K562 (cell line): ENCODE measurements around the gene LNX2.

Experiments used
- CHD4 ChIP-seq: fragments of 200-600 bp; sonication (generic); IDR thresholded peaks from 3 replicates; pipeline ENCODE4 v1.6.1; 2012; ENCODE audit warnings: low read depth, mild to moderate bottlenecking, mixed read lengths, low read length, inconsistent platforms; ENCODE audit not compliant: insufficient read depth, insufficient replicate concordance, poor library complexity, severe bottlenecking
- EP300 ChIP-seq: IDR thresholded peaks from 2 replicates; pipeline ENCODE4 v1.6.1; 2012; ENCODE audit warnings: low read length, improper control_type of control experiment
- ETV5 ChIP-seq: sonication (generic); formaldehyde crosslinking; IDR thresholded peaks from 2 replicates; pipeline ENCODE4 v1.4.0; 2020; ENCODE audit warnings: low read depth, mild to moderate bottlenecking, missing genetic modification reagents
- POLR2A ChIP-seq: fragments of 450-650 bp; conservative IDR thresholded peaks from 2 replicates; pipeline ENCODE4 v1.6.1; 2016
- TF ChIP-seq, protein P1 (sequence below): sonication (generic); formaldehyde crosslinking; IDR thresholded peaks from 2 replicates; pipeline ENCODE4 v1.8.0; 2023; ENCODE audit warnings: missing genetic modification reagents, mild to moderate bottlenecking, borderline replicate concordance
- TF ChIP-seq, protein P2 (sequence below), 3 experiments: IDR thresholded peaks in 2 of 3; conservative IDR thresholded peaks in 1 of 3; 2 replicates each; pipeline ENCODE4 v1.5.1; 2011 to 2012; ENCODE audit warnings: low read length in 3 of 3, mild to moderate bottlenecking in 3 of 3, control low read depth in 2 of 3, improper control_type of control experiment in 1 of 3, inconsistent platforms in 1 of 3, low read depth in 1 of 3, mixed read lengths in 1 of 3, moderate library complexity in 1 of 3; ENCODE audit not compliant: insufficient read depth in 2 of 3
- TF ChIP-seq, protein P3 (sequence below): IDR thresholded peaks from 3 replicates; pipeline ENCODE4 v1.6.1; 2011; ENCODE audit warnings: borderline replicate concordance, mild to moderate bottlenecking, moderate library complexity; ENCODE audit not compliant: insufficient read length; ENCODE audit errors: extremely low read depth
- TF ChIP-seq, protein P4 (sequence below): sonication (generic); formaldehyde crosslinking; IDR thresholded peaks from 2 replicates; pipeline ENCODE4 v1.5.0; 2020; ENCODE audit warnings: missing genetic modification reagents

DNA sequence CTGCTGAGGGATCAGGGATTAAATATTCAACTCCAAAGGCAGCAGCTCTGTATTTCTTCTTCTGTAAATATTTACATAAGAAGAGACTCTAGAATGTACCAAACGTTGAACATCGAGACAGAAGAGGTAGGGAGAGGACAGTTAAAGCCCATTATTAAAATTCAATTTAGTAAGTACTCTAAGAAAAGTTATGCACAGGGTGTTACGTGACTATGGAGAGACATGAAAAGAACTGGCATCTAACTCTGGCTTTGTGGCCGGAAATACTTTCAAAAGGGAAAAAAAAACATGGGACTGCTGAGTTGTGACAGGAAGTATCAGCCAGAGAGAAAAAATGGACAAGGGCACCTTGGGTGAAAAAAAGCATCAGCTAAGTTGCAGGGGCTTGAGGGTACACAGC lies 36.7 kb downstream of the LNX2 start:
- TF ChIP-seq, protein P1, sequence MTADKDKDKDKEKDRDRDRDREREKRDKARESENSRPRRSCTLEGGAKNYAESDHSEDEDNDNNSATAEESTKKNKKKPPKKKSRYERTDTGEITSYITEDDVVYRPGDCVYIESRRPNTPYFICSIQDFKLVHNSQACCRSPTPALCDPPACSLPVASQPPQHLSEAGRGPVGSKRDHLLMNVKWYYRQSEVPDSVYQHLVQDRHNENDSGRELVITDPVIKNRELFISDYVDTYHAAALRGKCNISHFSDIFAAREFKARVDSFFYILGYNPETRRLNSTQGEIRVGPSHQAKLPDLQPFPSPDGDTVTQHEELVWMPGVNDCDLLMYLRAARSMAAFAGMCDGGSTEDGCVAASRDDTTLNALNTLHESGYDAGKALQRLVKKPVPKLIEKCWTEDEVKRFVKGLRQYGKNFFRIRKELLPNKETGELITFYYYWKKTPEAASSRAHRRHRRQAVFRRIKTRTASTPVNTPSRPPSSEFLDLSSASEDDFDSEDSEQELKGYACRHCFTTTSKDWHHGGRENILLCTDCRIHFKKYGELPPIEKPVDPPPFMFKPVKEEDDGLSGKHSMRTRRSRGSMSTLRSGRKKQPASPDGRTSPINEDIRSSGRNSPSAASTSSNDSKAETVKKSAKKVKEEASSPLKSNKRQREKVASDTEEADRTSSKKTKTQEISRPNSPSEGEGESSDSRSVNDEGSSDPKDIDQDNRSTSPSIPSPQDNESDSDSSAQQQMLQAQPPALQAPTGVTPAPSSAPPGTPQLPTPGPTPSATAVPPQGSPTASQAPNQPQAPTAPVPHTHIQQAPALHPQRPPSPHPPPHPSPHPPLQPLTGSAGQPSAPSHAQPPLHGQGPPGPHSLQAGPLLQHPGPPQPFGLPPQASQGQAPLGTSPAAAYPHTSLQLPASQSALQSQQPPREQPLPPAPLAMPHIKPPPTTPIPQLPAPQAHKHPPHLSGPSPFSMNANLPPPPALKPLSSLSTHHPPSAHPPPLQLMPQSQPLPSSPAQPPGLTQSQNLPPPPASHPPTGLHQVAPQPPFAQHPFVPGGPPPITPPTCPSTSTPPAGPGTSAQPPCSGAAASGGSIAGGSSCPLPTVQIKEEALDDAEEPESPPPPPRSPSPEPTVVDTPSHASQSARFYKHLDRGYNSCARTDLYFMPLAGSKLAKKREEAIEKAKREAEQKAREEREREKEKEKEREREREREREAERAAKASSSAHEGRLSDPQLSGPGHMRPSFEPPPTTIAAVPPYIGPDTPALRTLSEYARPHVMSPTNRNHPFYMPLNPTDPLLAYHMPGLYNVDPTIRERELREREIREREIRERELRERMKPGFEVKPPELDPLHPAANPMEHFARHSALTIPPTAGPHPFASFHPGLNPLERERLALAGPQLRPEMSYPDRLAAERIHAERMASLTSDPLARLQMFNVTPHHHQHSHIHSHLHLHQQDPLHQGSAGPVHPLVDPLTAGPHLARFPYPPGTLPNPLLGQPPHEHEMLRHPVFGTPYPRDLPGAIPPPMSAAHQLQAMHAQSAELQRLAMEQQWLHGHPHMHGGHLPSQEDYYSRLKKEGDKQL (CRISPR knock-in tag), result no peak
- TF ChIP-seq, protein P2, sequence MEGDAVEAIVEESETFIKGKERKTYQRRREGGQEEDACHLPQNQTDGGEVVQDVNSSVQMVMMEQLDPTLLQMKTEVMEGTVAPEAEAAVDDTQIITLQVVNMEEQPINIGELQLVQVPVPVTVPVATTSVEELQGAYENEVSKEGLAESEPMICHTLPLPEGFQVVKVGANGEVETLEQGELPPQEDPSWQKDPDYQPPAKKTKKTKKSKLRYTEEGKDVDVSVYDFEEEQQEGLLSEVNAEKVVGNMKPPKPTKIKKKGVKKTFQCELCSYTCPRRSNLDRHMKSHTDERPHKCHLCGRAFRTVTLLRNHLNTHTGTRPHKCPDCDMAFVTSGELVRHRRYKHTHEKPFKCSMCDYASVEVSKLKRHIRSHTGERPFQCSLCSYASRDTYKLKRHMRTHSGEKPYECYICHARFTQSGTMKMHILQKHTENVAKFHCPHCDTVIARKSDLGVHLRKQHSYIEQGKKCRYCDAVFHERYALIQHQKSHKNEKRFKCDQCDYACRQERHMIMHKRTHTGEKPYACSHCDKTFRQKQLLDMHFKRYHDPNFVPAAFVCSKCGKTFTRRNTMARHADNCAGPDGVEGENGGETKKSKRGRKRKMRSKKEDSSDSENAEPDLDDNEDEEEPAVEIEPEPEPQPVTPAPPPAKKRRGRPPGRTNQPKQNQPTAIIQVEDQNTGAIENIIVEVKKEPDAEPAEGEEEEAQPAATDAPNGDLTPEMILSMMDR (IDR thresholded peaks at IDR 0.05 in 2 of 3, conservative IDR thresholded peaks at IDR 0.05 in 1 of 3; ENCODE audit: insufficient read depth in 2 of 3, low read depth in 1 of 3, low read length in 3 of 3), result no peak
- TF ChIP-seq POLR2A, result no peak
- TF ChIP-seq, protein P3, sequence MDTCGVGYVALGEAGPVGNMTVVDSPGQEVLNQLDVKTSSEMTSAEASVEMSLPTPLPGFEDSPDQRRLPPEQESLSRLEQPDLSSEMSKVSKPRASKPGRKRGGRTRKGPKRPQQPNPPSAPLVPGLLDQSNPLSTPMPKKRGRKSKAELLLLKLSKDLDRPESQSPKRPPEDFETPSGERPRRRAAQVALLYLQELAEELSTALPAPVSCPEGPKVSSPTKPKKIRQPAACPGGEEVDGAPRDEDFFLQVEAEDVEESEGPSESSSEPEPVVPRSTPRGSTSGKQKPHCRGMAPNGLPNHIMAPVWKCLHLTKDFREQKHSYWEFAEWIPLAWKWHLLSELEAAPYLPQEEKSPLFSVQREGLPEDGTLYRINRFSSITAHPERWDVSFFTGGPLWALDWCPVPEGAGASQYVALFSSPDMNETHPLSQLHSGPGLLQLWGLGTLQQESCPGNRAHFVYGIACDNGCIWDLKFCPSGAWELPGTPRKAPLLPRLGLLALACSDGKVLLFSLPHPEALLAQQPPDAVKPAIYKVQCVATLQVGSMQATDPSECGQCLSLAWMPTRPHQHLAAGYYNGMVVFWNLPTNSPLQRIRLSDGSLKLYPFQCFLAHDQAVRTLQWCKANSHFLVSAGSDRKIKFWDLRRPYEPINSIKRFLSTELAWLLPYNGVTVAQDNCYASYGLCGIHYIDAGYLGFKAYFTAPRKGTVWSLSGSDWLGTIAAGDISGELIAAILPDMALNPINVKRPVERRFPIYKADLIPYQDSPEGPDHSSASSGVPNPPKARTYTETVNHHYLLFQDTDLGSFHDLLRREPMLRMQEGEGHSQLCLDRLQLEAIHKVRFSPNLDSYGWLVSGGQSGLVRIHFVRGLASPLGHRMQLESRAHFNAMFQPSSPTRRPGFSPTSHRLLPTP, result no peak
- no peak for TF ChIP-seq CHD4
- TF ChIP-seq EP300, result no peak
- no peak for TF ChIP-seq ETV5 (CRISPR knock-in tag)
- TF ChIP-seq, protein P4, sequence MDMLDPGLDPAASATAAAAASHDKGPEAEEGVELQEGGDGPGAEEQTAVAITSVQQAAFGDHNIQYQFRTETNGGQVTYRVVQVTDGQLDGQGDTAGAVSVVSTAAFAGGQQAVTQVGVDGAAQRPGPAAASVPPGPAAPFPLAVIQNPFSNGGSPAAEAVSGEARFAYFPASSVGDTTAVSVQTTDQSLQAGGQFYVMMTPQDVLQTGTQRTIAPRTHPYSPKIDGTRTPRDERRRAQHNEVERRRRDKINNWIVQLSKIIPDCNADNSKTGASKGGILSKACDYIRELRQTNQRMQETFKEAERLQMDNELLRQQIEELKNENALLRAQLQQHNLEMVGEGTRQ, result no peak
